SK-N-SH (cell line): ENCODE results near the gene EIF2B4. TPM values are rescaled to one million over a fixed set of nuclear protein-coding genes. Genes with fewer than 3 reads are reported as not detected.
A peak's percentile ranks its signal among the peaks of the same experiment; 100 is the strongest.
"Not testable (repeated sequence)": the region's sequence is repeated elsewhere in the genome, so short reads cannot be mapped to it uniquely, and the experiment has no call there.

ENCODE experiments used
- CTCF ChIA-PET: fragments of 300-600, 350-600 bp; formaldehyde crosslinking; extraction: SDS; loops from one replicate; lab custom pipeline; 2021; lab: Yijun Ruan, JAX
- POLR2A ChIA-PET: fragments of 350-600 bp; sonication (Branson Sonifier 250); formaldehyde crosslinking; extraction: SDS; loops from one replicate; lab custom pipeline; 2020; ENCODE audit warnings: antibody characterized with exemption, inconsistent platforms; lab: Yijun Ruan, JAX
- DNase-seq: peaks from one replicate; pipeline ENCODE4 v3.0.0; 2012
- H2AFZ ChIP-seq: fragments of 200-600 bp; sonication (generic); 2 replicates; pipeline ENCODE4 v1.8.1; 2016; ENCODE audit warnings: antibody characterized with exemption, mild to moderate bottlenecking, low read depth
- H3F3A ChIP-seq: fragments of 200-600 bp; sonication (generic); replicated peaks from 2 replicates; pipeline ENCODE3; 2016; ENCODE audit warnings: antibody characterized with exemption, mild to moderate bottlenecking; ENCODE audit not compliant: insufficient read depth
- H3K27ac ChIP-seq, 2 experiments: fragments of 200-500 bp in 1 of 2; fragments of 200-600 bp in 1 of 2; sonication (Bioruptor generic) in 1 of 2; sonication (generic), shearing (Covaris generic) in 1 of 2; 2 replicates each; pipeline versions ENCODE4 v1.5.1 to v1.6.1; 2014 to 2016; ENCODE audit warnings: low read depth in 2 of 2, inconsistent platforms in 1 of 2, low read length in 1 of 2, mild to moderate bottlenecking in 1 of 2, mixed read lengths in 1 of 2
- H3K27me3 ChIP-seq: fragments of 200-600 bp; sonication (generic), shearing (Covaris generic); 2 replicates; pipeline ENCODE4 v1.6.1; 2016; ENCODE audit warnings: mixed run types; ENCODE audit not compliant: insufficient read depth
- H3K36me3 ChIP-seq, 2 experiments: fragments of 200-500 bp in 1 of 2; fragments of 200-600 bp in 1 of 2; sonication (Bioruptor generic) in 1 of 2; sonication (generic) in 1 of 2; replicated peaks in 1 of 2; 2 replicates each; pipeline versions ENCODE3 to v1.5.1; 2014 to 2016; ENCODE audit warnings: low read length in 1 of 2, mild to moderate bottlenecking in 1 of 2; ENCODE audit not compliant: insufficient read depth in 2 of 2, control insufficient read depth in 1 of 2
- H3K4me1 ChIP-seq, 2 experiments: fragments of 200-500 bp in 1 of 2; fragments of 200-600 bp in 1 of 2; sonication (Bioruptor generic) in 1 of 2; sonication (generic), shearing (Covaris generic) in 1 of 2; 2 replicates each; pipeline versions ENCODE4 v1.5.1 to v1.6.1; 2014 to 2016; ENCODE audit warnings: low read depth in 1 of 2, low read length in 1 of 2, mixed run types in 1 of 2; ENCODE audit not compliant: insufficient read depth in 2 of 2, control insufficient read depth in 1 of 2
- H3K4me2 ChIP-seq: fragments of 200-600 bp; sonication (generic), shearing (Covaris generic); 2 replicates; pipeline ENCODE4 v1.6.1; 2017; ENCODE audit warnings: mixed run types
- H3K4me3 ChIP-seq, 2 experiments: fragments of 200-500 bp in 1 of 2; fragments of 200-600 bp in 1 of 2; sonication (Bioruptor generic) in 1 of 2; sonication (generic), shearing (Covaris generic) in 1 of 2; 2 replicates each; pipeline versions ENCODE4 v1.5.1 to v1.8.1; 2014 to 2016; ENCODE audit warnings: low read depth in 2 of 2, inconsistent platforms in 1 of 2, low read length in 1 of 2, mild to moderate bottlenecking in 1 of 2, mixed read lengths in 1 of 2, moderate library complexity in 1 of 2
- H3K79me2 ChIP-seq: fragments of 200-600 bp; sonication (generic); 2 replicates; pipeline ENCODE4 v1.8.1; 2017; ENCODE audit warnings: mild to moderate bottlenecking; ENCODE audit not compliant: insufficient read depth
- H3K9ac ChIP-seq: fragments of 200-600 bp; sonication (generic); 2 replicates; pipeline ENCODE4 v1.6.1; 2017; ENCODE audit warnings: mixed run types
- H3K9me2 ChIP-seq: fragments of 200-600 bp; sonication (generic); 2 replicates; pipeline ENCODE4 v1.6.1; 2017; ENCODE audit warnings: mixed run types
- H3K9me3 ChIP-seq: fragments of 200-600 bp; sonication (generic); 2 replicates; pipeline ENCODE4 v1.6.1; 2017; ENCODE audit warnings: mixed run types, mild to moderate bottlenecking, moderate library complexity
- H4K20me1 ChIP-seq: fragments of 200-600 bp; sonication (generic); 2 replicates; pipeline ENCODE4 v1.6.1; 2017; ENCODE audit warnings: mild to moderate bottlenecking, mixed run types; ENCODE audit not compliant: insufficient read depth
- ELF1 ChIP-seq: IDR thresholded peaks from 2 replicates; pipeline ENCODE4 v1.4.0; 2012
- EP300 ChIP-seq, 2 experiments: IDR thresholded peaks; 2 replicates each; pipeline versions ENCODE4 v1.4.0 to v1.6.1; 2012; ENCODE audit warnings: borderline replicate concordance in 1 of 2, low read depth in 1 of 2, low read length in 1 of 2
- EZH2phosphoT487 ChIP-seq: fragments of 200-600 bp; sonication (generic); IDR thresholded peaks from 2 replicates; pipeline ENCODE4 v1.6.1; 2017; ENCODE audit warnings: low read depth, mixed run types, mild to moderate bottlenecking, antibody characterized with exemption, moderate library complexity, borderline replicate concordance
- FOSL2 ChIP-seq: IDR thresholded peaks from 2 replicates; pipeline ENCODE4 v1.4.0; 2012; ENCODE audit warnings: low read depth, mild to moderate bottlenecking, moderate library complexity, borderline replicate concordance
- FOXJ3 ChIP-seq: sonication (generic); formaldehyde crosslinking; IDR thresholded peaks from 2 replicates; pipeline ENCODE4 v1.5.1; 2020; ENCODE audit warnings: mild to moderate bottlenecking, missing genetic modification reagents
- FOXM1 ChIP-seq: IDR thresholded peaks from 2 replicates; pipeline ENCODE4 v1.4.0; 2012; ENCODE audit warnings: low read depth, mild to moderate bottlenecking
- GATA2 ChIP-seq: sonication (generic); formaldehyde crosslinking; IDR thresholded peaks from 2 replicates; pipeline ENCODE4 v1.5.0; 2020; ENCODE audit warnings: mild to moderate bottlenecking, missing genetic modification reagents
- NFIC ChIP-seq: IDR thresholded peaks from 2 replicates; pipeline ENCODE4 v1.4.0; 2012; ENCODE audit warnings: borderline replicate concordance
- RCOR1 ChIP-seq: fragments of 150-350 bp; IDR thresholded peaks from 2 replicates; pipeline ENCODE4 v1.6.1; 2017; ENCODE audit warnings: antibody characterized with exemption, low read length
- RFX5 ChIP-seq: IDR thresholded peaks from 2 replicates; pipeline ENCODE4 v1.6.1; 2012; ENCODE audit warnings: mild to moderate bottlenecking, improper control_type of control experiment, low read length
- RXRA ChIP-seq: IDR thresholded peaks from 2 replicates; pipeline ENCODE4 v1.4.0; 2012; ENCODE audit warnings: low read depth, mild to moderate bottlenecking, borderline replicate concordance
- SMC3 ChIP-seq: IDR thresholded peaks from 2 replicates; pipeline ENCODE4 v1.6.1; 2012; ENCODE audit warnings: low read depth, low read length, improper control_type of control experiment
- TEAD4 ChIP-seq: IDR thresholded peaks from 2 replicates; pipeline ENCODE4 v1.4.0; 2012; ENCODE audit warnings: mild to moderate bottlenecking, borderline replicate concordance; ENCODE audit not compliant: insufficient read depth
- WGBS: methylation state at CpG from one replicate; pipeline ENCODE4 v1.1.6; 2017; ENCODE audit warnings: low lambda C conversion rate; 5-methylcytosine and 5-hydroxymethylcytosine counted together
- polyA plus RNA-seq, 3 experiments: library from polyadenylated mRNA; depleted of rRNA; stranded (reverse); fragments of >200 nt; gene quantifications; 2 replicates each; pipeline ENCODE4 v1.2.3, GENCODE V29; 2012
- TF ChIP-seq, protein P1 (sequence below): IDR thresholded peaks from 2 replicates; pipeline ENCODE4 v1.4.0; 2012; ENCODE audit warnings: low read depth
- TF ChIP-seq, protein P2 (sequence below): IDR thresholded peaks from 2 replicates; pipeline ENCODE4 v1.4.0; 2012; ENCODE audit warnings: low read depth, borderline replicate concordance
- TF ChIP-seq, protein P3 (sequence below): fragments of 150-350 bp; IDR thresholded peaks from 2 replicates; pipeline ENCODE4 v1.6.1; 2017; ENCODE audit warnings: antibody characterized with exemption, low read length, low read depth, borderline replicate concordance
- TF ChIP-seq, protein P4 (sequence below): IDR thresholded peaks from 2 replicates; pipeline ENCODE4 v1.6.1; 2012; ENCODE audit warnings: mild to moderate bottlenecking, low read depth, low read length, moderate library complexity

Gene EIF2B4
- polyA plus RNA-seq, 1 of the 3 experiments (the other 2 are of a cell fraction) = 51.7 TPM

DNA sequence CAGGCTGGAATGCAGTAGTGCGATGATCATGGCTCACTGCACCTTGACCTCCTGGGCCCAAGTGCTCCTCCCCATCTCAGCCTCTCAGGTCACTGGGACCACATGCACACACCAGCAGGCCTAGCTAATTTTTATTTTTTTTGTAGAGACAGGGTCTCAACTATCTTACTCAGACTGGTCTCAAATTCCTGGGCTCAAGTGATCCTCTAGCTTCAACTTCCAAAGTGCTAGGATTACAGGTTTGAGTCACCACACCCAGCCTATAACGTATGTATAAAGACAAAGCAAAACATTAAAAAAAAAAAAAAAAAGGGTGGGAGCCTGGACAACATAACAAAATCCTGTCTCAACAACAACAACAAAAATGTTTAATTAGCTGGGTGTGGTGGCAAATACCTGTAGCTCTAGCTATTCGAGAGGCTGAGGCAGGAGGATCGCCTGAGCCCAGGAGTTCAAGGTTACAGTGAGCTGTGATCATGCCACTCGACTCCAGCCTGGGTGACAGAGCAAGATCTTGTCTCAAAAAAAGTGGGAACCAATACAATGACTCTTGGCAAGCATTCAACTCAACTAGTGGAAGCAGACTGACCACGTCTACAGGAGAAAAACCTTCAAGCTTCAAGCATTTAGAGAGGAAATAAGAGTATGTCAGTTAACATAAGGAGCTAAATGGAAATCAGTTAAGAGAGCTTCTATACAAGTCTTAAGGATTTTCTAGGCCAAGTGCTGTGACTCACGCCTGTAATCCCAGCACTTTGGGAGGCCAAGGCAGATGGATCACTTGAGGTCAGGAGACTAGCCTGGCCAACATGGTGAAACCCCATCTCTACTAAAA is 16.2 kb downstream of the EIF2B4 start:
- no peak for DNase-seq
- no peaks in the 10 kb centered on the region for H3K27me3 ChIP-seq
- no peaks in the 10 kb centered on the region for H3K9me3 ChIP-seq
- H3K4me3 ChIP-seq = no peak overlapping the region; a peak in 1 of 4 replicates
- peaks cover 19% of the 10 kb centered on the region for H3F3A ChIP-seq
- no peak overlapping the region; the same call in 1 of the 2 replicates for H3K9ac ChIP-seq
- TF ChIP-seq RCOR1 (no peak), NFIC (no peak), GATA2 (CRISPR knock-in tag) (no peak), ELF1 (no peak), EZH2phosphoT487 (no peak), EP300 (IDR thresholded peaks at IDR 0.05; ENCODE audit: borderline replicate concordance in 1 of 2, low read depth in 1 of 2, low read length in 1 of 2) (no peak), TEAD4 (no peak), FOSL2 (no peak), RFX5 (no peak), FOXM1 (no peak), SMC3 (no peak), RXRA (no peak), FOXJ3 (CRISPR knock-in tag) (no peak)
- TF ChIP-seq, protein P1, sequence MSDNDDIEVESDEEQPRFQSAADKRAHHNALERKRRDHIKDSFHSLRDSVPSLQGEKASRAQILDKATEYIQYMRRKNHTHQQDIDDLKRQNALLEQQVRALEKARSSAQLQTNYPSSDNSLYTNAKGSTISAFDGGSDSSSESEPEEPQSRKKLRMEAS = no peak
- TF ChIP-seq, protein P2, sequence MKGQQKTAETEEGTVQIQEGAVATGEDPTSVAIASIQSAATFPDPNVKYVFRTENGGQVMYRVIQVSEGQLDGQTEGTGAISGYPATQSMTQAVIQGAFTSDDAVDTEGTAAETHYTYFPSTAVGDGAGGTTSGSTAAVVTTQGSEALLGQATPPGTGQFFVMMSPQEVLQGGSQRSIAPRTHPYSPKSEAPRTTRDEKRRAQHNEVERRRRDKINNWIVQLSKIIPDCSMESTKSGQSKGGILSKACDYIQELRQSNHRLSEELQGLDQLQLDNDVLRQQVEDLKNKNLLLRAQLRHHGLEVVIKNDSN = no peak
- TF ChIP-seq, protein P3, sequence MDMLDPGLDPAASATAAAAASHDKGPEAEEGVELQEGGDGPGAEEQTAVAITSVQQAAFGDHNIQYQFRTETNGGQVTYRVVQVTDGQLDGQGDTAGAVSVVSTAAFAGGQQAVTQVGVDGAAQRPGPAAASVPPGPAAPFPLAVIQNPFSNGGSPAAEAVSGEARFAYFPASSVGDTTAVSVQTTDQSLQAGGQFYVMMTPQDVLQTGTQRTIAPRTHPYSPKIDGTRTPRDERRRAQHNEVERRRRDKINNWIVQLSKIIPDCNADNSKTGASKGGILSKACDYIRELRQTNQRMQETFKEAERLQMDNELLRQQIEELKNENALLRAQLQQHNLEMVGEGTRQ = no peak
- TF ChIP-seq, protein P4, sequence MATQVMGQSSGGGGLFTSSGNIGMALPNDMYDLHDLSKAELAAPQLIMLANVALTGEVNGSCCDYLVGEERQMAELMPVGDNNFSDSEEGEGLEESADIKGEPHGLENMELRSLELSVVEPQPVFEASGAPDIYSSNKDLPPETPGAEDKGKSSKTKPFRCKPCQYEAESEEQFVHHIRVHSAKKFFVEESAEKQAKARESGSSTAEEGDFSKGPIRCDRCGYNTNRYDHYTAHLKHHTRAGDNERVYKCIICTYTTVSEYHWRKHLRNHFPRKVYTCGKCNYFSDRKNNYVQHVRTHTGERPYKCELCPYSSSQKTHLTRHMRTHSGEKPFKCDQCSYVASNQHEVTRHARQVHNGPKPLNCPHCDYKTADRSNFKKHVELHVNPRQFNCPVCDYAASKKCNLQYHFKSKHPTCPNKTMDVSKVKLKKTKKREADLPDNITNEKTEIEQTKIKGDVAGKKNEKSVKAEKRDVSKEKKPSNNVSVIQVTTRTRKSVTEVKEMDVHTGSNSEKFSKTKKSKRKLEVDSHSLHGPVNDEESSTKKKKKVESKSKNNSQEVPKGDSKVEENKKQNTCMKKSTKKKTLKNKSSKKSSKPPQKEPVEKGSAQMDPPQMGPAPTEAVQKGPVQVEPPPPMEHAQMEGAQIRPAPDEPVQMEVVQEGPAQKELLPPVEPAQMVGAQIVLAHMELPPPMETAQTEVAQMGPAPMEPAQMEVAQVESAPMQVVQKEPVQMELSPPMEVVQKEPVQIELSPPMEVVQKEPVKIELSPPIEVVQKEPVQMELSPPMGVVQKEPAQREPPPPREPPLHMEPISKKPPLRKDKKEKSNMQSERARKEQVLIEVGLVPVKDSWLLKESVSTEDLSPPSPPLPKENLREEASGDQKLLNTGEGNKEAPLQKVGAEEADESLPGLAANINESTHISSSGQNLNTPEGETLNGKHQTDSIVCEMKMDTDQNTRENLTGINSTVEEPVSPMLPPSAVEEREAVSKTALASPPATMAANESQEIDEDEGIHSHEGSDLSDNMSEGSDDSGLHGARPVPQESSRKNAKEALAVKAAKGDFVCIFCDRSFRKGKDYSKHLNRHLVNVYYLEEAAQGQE = no peak
- ChIA-PET POLR2A (interaction anchor here (0.5 kb wide), 1 partner anchor 14 kb away, joined by 3 read pairs; no protein-coding TSS in a partner anchor), CTCF (interaction anchor here (0.6 to 1.9 kb wide), 9 partner anchors 10 to 74 kb away, joined by 3 to 6 read pairs (median 4); partner anchors contain the start of genes EIF2B4 and SNX17)
- 69% methylated on average over 7 of the region's 7 CpGs for WGBS
- H3K27ac ChIP-seq = peak overlapping the region in 1 of 2 experiments; percentile 46; a peak in 2 of 4 replicates
- H3K4me1 ChIP-seq = peaks cover 7 to 19% of the 10 kb centered on the region in 2 experiments; a peak in 3 of 4 replicates
- H3K79me2 ChIP-seq = peaks cover 91% of the 10 kb centered on the region
- peaks cover 4% of the 10 kb centered on the region; the same call in 1 of the 2 replicates for H4K20me1 ChIP-seq
- H2AFZ ChIP-seq = no peak overlapping the region
- peaks cover 0 to 2% of the 10 kb centered on the region in 2 experiments for H3K36me3 ChIP-seq
- H3K9me2 ChIP-seq = no peaks in the 10 kb centered on the region
- peak overlapping the region; percentile 91 for H3K4me2 ChIP-seq

DNA sequence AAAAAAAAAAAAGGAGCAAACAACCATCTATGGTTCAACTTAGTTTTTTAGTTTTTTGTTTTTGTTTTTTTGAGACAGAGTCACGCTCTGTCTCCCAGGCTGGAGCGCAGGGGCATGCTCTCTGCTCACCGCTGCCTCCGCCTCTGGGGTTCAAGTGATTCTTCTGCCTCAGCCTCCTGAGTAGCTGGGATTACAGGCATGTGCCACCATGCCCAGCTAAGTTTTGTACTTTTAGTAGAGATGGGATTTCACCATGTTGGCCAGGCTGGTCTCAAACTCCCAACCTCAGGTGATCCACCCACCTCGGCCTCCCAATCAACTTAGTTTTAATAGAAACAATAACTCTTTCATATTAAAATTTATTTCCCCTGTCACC is 16.8 kb downstream of the EIF2B4 start:
- Histone ChIP-seq H3K27ac (peak overlapping the region in 1 of 2 experiments; percentile 46; a peak in 1 of 4 replicates), H3F3A (peaks cover 19% of the 10 kb centered on the region), H3K4me1 (peaks cover 7 to 19% of the 10 kb centered on the region in 2 experiments; a peak in 3 of 4 replicates), H3K79me2 (peaks cover 93% of the 10 kb centered on the region)
- POLR2A ChIA-PET, H3K4me3 ChIP-seq, H3K9me3 ChIP-seq, H3K4me2 ChIP-seq, DNase-seq, H3K36me3 ChIP-seq, H3K9me2 ChIP-seq, H3K27me3 ChIP-seq, H4K20me1 ChIP-seq, H3K9ac ChIP-seq, H2AFZ ChIP-seq: not testable (repeated sequence)
- 95% methylated on average over 5 of the region's 5 CpGs for WGBS
- CTCF ChIA-PET = interaction anchor here (0.7 to 1.9 kb wide), 7 partner anchors 9 to 73 kb away, joined by 3 to 6 read pairs (median 4); no protein-coding TSS in a partner anchor
